NCI-H2081 treated with DMSO at 0.1 percent for 48 hours (cell line): ENCODE results near the gene PNPLA7.
A peak's percentile ranks its signal among the peaks of the same experiment; 100 is the strongest.
"Not testable (repeated sequence)": the region's sequence is repeated elsewhere in the genome, so short reads cannot be mapped to it uniquely, and the experiment has no call there.

Experiments
- DNase-seq: peaks from one replicate; lab custom pipeline; 2025; lab: John Stamatoyannopoulos, UW

The PNPLA7 gene

DNA sequence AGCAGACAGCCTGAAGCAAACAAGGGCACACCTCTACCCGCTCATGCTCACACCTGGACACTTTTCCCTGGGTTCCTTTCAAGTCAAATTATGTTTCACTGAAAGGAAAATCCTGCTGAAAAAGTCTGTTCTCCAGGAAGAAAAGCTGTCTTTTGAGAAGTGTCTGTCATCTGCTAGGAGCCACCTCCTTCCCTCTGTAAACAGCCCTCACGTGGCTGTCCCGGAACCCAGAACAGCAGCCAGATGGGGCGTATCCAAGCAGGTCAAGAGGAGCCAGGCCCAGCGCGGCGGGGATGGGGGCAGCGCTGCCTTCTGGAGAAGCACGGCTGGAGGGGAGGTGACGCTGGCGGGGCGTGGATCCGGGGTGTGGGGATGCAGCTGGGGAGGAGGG is at the start of gene PNPLA7:
Gene PNPLA7, minus strand, starts transcription at position 172 of the 391 bp plus-strand sequence. CDS start 205 bp downstream, outside the sequence.
- DNase-seq, result no peak

DNA sequence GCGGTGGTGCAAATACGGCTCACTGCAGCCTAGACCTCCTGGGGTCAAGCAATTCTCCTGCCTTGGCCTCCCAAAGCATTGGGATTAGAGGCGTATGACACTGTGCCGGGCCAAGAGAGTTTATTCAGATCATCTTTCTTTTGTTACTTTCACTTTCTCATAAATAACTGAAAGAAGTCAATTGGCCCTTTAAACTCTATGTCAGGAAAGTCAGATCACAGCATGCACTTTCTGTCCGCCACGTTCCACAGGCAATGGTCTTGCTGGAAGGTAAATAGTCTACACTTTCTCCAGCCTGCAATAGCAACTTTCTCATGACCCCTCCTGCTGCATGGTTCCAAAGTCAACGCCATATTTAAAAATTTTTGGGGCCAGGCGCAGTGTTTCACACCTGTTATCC is 48.7 kb upstream of the PNPLA7 start:
- no peak for DNase-seq

DNA sequence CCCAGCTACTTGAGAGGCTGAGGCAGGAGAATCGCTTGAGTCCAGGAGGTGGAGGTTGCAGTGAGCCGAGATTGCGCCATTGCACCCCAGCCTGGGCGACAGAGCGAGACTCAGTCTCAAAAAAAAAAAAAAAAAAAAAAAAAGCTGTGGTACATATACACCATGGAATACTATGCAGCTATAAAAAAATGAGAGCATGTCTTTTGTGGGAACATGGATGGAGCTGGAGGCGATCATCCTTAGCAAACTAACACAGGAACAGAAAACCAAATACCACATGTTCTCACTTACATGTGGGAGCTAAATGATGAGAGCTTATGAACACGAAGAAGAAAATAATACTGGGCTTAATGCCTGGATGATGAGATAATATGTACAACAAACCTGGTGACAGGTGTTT is 46.4 kb upstream of the PNPLA7 start:
- not testable (repeated sequence) for DNase-seq

DNA sequence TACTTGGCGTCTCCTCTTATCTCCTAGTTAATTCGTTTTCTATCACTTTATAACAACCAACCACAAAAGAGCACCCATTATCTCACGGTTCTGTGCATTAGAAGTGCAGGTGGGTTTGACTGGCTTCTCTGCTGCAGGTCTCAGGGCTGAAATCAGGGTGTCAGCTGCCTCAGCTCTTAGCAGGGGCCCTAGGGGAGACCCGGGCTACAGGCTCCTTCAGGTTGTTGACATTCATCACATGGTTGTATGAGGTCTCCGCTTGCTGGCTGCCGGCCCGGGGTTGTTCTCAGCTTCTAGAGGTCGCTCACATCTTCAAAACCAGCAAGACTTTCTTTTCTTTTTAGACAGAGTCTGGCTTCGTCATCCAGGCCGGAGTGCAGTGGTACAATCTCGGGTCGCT is 43.0 kb upstream of the PNPLA7 start:
- DNase-seq, result no peak

DNA sequence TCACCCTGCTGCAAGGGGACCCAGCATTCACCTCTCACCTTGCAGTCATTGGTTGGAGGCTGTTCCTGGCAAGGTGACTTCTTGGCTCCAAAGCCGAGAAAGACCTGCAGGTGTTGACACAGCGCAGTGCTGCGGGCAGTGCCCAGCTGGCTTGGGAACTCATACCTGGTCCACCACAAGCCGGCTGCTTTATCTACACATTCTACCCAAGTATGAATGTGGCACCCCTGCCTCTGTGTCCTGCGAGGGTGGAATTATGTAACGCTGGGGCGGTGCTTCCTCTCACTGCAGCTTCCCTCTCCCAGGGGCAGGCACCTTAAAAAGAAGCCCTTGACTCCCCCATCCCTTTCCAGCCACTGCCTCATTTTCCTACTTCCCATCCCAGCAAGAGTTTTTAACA is 42.6 kb upstream of the PNPLA7 start:
- no peak for DNase-seq

DNA sequence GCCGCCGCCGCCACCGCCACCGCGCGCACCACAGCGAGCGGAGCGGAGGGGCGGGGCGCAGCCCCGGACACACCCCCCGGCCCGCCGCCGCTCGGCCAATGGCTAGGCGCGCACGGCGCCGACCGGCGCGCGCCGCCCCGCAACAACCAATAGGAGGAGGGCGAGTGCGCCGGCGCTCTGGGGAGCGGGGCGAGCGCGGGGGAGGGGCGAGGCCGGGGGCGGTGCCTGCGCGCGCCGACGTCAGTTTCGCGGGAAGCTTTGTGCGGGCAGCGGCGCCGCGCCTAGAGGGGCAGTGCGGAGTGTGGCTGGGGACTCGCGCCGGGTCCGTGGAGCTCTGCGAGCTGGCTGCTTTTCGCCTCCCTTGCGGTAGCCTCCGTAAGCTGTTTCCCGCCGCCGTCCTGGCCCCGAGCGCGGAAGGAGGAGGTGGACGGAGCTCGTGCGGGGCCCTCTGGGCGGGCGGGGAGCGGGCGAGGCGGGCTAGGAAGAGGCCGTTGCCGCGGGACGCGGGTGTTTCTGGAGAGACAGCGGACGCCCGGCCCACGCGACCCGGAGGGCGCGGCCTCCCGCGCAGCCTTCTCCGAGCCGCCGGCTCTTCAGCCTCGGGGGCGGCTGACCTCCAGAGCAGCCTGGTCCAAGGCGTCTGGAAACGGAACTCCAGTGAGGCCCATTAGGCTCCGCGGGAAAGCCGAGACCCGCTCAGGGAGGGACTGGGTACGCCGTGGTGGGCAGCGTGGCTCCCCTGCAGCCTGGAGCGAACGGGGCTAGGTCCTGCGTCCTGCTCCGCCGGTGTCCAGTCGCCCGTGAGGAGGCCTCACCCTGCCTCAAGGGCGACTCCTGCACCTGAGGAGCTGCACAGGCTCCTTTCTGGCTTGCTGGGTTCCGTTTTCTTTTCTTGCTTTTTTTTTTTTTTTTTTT is 40.5 kb upstream of the PNPLA7 start, which contains the start of gene ZMYND19:
Gene ZMYND19, minus strand, starts transcription at position 44 of the 915 bp plus-strand sequence. CDS start 249 bp downstream, outside the sequence.
- peak; percentile 24 for DNase-seq

DNA sequence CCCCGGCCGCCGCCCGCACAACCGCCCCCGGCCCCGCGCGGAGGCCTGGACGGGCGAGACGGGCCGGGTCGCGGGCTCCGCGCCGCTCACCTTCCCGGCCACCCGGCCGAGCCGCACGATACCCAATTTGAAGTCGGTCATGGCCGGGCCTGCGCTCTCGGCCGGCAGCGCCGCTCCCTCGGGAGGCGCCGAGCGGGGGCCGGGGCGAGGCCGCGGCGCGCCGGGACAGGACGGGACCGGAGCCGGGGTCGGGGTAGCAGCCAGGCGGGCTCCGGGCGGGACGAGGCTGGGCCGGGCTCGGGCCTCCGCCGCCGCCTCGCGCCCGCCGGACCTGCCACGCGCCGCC is 39.9 kb upstream of the PNPLA7 start:
- no peak for DNase-seq

DNA sequence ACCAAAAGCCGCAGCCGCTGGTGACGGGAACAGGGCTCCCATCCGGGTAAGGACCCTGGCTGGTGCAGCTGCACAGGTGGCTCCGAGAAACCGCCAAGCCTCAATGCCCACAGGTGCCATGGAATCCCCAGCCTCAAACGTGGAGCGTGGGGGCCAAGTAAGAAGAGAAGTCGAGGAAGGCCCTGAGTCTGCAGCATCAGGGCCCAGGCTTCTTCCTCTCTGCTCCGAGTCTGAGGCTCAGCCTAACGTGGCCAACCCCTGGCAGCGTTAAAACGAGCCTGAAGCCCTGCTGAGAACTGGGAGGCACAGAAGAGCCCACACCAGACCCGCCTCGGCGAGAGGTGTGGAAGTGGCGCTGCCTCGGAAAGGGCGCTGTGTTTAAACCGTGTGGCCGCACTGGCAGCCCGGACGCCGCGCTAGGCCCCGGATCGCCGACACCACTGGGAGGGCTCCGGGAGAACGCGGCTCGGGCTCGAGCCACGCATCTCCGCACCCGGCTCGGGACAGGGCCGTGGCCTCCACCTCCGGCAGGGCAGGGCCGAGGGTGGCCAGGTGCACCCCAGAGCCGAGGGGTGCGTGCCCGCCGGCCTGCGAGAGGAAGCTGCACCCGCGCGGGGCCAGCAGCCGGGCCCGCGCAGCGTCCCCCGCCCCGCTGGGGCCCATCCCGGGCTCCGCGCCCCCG is 39.4 kb upstream of the PNPLA7 start:
- no peak for DNase-seq

DNA sequence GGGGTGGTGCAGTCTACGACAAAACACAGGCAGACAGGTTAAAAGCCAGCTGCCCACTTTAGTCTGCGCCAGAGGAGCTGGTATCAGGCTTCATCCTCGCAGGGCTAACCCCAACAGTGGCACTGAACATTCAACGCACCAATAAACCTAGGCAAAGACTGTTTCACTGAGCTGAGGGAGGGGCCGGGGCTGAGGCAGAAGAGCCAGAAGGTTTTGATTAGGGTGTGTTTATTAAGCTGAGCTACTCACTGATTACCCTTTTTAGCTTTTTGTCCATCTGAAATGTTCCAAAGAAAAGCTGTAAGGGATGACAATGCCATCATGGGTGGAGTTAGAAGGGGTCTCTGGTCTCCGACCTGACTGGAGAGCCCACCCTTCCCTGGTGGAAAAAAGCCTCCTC is 38.7 kb upstream of the PNPLA7 start:
- DNase-seq, result no peak

DNA sequence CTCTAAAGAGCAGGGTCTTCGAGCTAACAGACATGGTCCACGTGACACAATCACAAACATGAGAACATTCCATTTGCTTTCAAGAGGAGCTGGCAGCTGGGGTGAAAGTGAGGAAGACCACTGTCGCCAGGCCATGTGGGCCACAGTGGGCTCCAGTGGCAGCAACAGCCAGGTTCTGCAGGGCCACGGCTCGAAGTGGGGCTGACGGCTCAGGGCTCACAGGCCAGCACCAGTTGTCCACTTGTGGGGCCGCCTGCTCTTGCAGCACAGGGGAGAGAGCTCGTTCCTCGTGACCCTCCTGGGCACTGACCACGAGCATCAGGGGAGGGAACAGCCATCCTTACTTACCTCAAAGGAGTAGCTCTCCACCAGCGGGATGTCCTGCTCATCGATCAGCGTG is 38.1 kb upstream of the PNPLA7 start:
- no peak for DNase-seq

DNA sequence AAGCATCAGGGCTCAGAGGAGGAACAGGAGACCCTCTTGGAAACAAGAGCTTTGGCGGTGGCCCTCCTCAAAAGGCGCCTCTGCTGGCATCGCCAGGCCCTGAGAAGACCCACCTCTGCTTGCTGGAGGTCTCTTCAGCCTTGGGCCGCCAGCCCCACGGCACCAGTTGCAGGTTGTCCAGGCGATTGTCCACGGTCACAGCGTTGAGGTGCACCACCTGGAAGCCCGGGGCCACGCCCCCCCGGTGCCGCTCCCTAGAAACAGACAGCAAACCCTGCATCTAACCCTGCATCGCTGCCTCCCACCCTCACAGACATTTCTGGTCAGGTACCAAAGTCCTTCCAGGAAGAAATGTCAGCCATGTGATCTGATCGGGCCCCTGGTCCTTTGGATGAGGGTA is 36.7 kb upstream of the PNPLA7 start:
- DNase-seq, result no peak

DNA sequence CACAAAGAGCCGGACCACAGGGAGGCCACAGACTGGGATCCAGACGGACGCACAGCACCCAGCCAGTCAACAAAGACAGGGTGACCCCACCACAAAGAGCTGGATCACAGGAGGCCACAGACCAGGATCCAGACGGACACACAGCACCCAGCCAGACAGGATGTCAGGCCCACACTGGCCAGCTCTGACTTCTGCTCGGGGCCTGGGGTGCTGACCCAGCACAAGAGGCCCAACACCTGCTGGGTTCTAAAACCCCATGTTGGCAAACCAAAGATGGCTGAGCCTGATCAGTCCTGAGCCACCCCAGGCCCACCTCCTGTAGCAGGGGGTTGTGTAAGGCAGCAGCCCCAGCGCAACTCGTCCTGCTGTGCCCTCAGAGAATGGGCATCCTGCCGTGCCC is 33.8 kb upstream of the PNPLA7 start:
- DNase-seq, result no peak

DNA sequence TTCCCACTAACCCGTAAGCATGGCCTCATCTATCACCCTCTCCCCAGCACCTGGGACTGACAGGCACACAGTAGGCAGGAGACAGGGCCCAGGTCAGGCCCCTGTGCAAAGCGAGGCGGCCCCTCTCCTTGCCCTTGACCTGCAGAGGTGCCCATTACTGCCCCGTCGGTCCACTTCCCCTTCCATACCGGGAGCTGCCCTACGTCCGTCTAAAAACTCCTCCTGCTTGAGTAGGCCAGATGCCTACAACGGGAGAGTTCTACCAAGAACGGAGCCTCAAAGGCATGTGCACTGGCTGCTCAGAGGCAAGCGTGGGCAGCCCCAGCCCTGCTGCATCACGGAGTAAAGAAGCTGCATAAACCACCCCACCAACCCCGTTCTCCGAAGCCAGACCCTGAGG is 33.1 kb upstream of the PNPLA7 start:
- DNase-seq, result no peak

DNA sequence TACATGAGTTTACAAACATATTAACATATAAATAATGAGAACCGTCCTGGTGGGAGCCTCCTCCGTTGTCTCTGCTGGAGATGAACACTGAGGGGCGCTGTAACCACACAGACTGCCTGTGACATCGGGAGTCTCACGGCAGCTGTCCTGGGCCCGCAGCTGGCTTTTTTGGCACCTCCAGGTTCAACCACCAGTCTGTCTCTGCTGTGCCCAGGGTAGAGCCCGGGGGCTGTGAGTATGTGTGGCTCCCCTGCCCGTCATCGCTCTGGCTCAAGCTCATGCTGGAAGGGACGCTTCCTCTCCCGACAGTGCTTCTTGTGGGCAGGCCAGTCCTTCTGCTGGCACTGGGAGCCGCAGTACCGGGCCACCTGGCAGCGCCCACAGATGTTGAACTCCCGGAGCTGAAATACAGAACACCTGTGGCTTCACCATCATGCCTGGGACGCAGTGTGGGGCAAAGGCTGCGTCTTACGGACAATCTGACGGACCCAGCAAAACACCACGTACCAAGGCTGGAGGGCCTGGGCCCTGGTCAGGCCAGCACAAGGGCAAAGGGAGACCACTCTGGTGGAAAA is 32.2 kb upstream of the PNPLA7 start:
- DNase-seq, result no peak

DNA sequence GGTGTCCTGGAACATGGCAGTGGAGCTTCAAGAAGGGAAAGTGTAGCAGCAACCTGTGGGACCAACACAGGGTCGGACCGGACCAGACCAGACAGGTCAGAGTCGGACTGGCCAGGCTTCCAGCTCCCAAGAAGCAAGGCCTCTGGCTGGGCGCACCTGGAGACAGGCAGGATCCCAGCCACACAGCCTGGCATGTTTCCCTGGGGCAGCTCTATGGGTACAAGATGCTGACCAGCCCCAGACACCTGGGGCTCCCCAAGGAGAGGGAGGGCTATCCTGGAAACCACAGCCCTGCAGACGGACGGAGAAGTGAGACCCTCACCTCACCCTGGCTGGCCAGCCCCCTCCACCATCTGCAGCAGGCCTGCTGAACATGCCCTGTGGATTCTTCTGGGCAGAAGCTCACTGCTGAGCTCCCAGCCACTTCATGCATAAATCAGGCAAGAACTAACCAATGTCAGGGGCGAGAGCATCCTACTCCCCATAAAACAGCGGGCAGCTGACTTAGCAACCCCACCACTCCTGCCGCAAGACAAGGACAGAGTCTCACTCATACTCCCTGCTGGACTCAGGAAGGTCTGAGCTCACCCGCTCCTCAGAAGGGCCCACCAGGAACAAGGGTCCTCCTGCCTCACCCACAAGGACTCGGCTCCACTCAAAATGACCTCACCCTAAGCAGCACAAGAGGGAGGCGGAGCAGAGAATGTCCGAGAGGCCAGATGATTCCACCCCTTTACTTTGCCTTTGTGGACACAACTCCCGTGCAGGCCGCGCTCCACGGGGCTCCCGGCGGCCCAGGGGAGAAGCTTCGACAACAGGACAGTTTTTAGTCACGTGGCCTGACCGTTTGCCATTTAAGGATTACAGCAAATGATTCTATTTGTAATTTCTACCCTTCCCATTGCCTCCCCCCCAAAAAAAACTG is 31.4 kb upstream of the PNPLA7 start:
- DNase-seq, result no peak

DNA sequence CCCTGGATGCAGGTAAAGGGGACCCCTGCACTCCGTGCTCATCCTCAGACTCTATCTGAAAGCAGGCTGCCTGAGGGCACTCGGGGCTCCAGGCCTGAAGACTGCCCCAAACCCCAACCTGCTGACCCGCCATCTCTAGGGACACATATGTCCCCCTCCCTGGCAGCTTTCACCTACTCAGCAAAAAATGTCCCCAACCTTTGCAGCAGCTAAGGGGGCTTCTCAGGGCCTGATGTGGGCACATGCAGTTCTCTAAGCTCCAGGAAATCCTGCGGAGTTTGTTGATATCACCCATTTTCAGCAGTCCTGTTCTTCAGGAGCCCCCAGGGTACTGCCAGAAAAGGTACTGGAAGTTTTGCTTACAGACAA is 30.7 kb upstream of the PNPLA7 start:
- no peak for DNase-seq

DNA sequence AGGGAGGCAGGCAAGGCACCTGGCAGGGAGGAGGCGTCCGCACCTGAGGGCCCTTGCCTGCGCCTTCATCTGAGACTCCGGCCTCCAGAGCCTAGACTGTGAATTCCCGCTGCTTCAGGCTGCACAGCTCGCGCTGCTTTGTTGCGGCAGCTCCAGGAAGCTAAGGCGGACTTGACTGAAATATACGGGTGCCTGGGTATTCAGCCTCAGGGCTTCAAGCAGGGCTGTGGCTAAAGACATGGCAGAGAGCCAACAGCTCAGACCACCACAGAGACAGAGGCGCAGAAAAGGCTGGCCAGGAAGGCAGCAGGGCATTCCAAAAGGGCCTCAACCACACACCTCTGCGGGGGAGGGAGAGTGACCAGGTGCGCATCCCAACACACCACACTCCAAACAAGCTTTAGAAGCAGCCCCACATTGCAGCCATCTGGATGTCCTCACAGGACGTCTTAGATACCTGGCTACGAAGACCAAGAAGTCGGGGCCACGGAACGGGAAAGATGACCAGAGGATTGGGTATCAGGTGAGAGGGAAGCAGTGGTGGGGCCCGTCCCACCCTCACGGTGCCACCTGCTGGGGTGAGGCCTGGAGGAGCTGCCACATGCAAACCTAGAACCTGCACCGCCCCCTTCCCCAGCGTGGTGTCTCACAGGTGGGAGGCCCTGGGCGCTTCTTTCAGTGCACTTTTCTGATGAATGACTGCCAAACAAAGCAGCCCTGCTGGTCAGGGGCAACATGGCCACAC is 30.2 kb upstream of the PNPLA7 start:
- no peak for DNase-seq

DNA sequence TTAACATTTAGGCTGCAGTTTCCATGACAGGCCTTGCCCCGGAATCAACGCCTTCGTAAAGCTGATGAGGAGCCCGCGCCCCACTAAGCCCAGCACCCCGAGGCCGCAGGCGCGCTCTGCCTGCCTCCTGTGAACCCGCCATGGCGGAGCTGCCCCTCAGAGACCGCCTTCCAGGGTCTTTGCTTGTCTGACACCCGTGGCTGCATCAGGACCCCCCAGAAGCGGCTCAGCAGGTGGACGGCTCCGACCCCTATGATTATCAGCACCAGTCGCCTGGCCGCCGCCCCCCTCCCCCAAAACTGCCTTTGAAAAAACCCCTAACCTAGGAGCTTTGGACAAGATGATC is 29.0 kb upstream of the PNPLA7 start:
- DNase-seq, result no peak

DNA sequence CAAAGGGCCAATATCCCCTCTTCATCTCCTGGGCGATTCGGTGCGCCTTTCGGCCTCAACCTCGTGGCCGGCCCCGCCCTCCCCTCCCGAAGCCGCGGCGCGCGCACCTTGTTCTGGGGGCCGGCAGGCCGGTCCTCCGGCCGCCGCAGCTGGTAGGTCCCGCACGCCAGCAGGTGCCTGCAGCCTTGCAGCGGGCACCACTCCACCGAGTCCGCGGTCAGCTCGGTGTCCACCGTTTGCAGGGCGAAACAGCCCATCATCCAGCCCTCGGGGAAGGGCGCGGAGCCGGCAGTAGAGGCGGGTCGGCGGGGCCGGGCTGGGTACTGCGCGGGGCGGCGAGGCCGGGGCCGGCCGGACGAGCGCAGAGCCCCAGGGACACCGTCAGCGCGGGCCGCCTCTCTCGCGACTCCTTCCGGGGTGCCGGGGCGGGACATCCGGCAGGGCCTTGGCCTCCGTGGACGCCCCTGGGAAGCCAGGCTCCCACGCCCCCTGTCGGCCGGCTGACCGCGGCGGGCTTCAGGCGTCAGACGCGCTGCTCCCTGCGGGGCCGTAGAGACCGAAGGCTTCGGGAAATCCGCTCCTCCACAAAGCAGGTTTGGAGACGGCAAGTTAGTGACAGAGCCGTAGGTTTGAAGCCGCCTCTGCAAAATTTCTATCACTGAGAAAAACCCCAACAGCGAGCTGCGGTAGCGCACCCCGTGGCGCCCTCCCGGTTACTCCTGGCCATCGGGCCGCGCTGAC is 28.5 kb upstream of the PNPLA7 start, which contains the start of gene DPH7:
Gene DPH7, minus strand, starts transcription at position 408 of the 741 bp plus-strand sequence. Its CDS starts 148 bp downstream, at position 260.
- DNase-seq, result peak; percentile 69

DNA sequence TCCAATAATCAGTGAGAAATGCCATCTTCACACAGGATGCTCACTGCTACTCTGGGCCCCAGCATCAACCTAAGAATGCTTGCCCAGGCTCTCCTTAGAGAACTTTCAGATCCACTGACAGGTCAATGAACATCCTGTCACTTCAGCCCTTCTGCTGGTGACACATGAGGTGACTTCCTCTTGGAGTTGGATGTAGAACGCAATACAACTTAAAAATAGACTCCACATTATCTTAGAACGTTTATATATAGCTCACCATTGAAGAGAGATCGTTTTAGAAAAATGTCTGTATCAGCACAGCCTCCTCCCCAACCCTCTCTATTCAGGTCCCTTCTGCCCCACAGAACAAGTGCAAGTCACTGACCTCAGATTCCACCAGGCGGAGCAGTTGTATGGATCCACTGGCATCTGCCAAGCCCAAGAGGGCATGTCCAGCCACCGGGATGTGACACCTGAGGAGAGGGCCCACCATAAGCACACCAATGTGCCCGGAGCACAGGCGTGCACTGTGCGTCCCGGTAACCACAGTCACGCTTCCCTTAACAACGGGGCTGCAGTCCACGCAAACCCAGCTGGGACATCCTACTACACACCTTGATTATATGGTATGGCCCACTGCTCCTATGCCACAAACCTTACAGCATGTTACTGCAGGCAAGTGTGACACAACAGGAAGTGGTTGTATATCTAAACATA is 25.7 kb upstream of the PNPLA7 start:
- no peak for DNase-seq
